ENCODE data around the gene ARFIP1.
"Not testable (repeated sequence)": the region's sequence is repeated elsewhere in the genome, so short reads cannot be mapped to it uniquely, and the experiment has no call there.

Gene ARFIP1

DNA sequence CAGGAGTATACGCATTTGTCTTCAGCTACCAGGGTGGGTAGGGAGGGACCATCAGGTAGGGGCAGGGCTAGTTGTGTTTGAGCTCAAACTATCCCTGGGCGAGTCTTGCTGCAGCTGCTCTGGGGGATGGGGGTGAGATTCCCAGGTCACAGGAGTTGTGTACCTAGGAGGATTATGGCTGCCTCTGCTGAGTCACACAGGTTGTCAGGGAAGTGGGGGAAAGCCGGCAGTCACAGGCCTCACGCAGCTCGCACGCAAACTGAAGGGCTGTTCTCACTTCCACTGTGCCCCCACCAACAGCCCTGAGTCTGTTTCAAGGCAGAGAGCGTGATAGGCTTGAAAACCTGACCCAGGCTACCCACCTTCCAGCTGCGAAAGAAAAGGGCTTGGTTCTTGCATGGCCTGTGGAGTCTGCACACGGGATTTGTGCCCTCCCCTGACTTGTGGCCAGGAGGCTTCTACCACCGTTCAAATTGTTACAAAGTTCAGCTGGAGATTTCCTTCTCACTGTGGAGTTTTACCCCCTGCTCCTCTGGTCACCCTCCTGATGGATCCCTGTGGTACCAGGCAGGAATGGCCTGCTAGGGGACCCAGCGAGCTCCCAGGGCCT lies 63.8 kb downstream of the ARFIP1 start:
- no peak for DNase-seq (ENCODE audit: low read depth in 2 of 2)

DNA sequence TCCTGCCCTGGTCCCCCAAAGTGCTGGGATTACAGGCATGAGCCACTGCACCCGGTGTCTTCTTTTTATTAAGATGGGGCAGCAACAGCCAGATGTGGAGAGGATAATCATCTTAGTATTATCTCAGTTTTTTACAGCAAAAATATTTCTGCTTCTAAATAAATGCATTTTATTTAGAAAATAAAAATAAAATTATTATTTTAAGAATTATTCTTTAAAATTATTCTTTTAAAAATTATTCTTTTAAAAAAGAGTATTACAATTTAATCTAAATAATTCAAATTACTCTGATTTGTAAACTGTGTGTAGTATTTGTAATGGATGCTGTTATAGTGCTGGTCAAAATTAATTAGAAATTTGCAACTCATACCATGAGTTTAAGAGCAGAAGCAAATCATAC lies 67.6 kb downstream of the ARFIP1 start:
- DNase-seq (ENCODE audit: low read depth in 2 of 2), result no peak

GRCh38 chr4:152848508-152848907 lies 68.8 kb downstream of the ARFIP1 start:
- no peak for DNase-seq (ENCODE audit: low read depth in 2 of 2)

- DNase-seq (ENCODE audit: low read depth in 2 of 2), result no peak
Observed at GRCh38 chr4:152849350-152849749, 69.6 kb downstream of the ARFIP1 start.

GRCh38 chr4:152850377-152850776 lies 70.6 kb downstream of the ARFIP1 start:
- DNase-seq (ENCODE audit: low read depth in 2 of 2), result no peak

DNA sequence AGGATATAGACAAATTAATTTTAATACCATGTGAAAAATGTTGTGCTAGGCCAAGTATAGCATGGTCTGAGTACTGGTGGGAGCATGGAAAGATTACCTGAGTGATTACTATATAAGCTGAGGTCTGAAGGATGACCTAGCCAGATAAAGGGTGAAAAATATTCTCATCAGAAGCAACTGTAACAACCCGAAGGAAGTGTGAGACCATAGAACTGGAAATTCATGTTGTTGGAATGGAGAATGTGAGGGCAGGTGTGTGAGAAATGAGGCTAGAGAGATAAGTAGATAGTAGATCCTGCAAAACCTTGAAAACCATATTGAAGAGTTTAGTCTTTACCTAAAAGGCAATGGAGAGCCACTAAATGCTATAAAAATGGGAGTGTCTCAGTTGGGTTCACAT lies 71.5 kb downstream of the ARFIP1 start:
- DNase-seq (ENCODE audit: low read depth in 2 of 2), result no peak

GRCh38 chr4:152853293-152853692 lies 73.5 kb downstream of the ARFIP1 start:
- no peak for DNase-seq (ENCODE audit: low read depth in 2 of 2)

DNA sequence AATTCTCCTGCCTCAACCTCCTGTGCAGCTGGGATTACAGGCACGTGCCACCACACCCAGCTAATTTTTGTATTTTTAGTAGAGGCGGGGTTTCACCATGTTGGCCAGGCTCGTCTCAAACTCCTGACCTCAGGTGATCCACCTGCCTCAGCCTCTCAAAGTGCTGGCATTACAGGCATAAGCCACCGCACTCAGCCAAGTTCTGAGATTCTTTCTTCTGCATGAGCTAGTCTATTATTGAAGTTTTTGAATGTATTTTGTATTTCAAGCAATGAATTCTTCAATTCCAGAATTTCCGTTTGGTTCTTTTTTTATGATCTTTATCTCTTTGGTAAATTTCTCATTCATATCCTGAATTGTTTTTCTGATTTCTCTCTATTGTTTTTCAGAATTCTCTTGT lies 74.3 kb downstream of the ARFIP1 start:
- not testable (repeated sequence) for DNase-seq (ENCODE audit: low read depth in 2 of 2)

DNA sequence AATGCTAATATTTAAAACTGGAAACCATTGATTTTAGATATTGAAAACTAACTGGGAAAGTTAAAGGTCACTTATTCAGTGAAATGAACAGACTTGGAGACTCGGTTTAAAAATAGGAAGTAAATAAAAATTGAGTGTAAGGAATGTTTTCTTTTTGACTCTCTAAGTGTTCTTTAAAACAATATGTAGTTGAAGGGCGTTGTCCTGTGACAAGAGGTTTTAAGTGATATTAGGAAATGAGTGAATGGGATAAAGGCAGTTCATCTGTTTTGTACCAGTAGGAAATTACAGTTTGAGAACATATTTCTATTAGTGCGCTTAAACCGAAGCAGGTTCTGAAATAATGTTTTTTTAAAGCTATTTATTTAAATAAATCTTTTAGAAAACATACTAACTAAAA lies 77.2 kb downstream of the ARFIP1 start:
- DNase-seq (ENCODE audit: low read depth in 2 of 2), result no peak

DNA sequence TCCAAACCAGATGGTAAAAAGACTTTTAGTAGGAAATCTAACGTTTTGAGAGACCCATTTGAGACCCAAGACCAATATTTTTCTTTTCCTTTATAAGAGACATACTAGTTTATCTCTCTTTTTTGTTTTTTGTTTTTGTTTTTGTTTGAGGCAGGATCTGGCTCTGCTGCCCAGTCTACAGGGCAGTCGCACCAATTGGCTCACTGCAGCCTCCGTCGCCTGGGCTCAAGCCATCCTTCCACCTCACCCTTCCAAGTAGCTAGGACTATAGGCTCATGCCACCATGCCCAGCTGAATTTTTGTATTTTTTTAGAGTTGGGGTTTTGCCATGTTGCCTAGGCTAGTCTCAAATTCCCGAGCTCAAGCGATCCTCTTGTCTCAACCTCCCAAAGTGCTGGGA lies 79.2 kb downstream of the ARFIP1 start:
- no peak for DNase-seq (ENCODE audit: low read depth in 2 of 2)

DNA sequence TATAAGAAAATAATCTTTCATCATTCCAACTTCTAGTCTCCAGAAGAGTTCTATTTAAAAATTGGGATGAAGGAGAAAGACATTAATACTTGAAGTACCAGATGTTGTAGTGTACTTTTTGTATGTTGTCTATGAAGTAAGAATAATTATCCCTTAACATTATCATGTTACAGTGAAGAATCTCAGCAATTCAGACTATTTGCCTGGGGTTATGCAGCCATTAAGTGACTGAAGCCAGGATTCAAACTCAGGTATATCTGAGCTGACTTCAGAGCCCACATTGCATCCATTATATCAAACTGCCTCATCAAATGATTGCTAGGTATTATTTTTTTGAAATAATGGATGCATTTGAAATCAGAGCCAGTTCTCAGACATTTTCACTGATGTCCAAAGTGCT lies 80.3 kb downstream of the ARFIP1 start:
- no peak for DNase-seq (ENCODE audit: low read depth in 2 of 2)

- DNase-seq (ENCODE audit: low read depth in 2 of 2), result no peak
Observed at GRCh38 chr4:152862608-152863007, 82.9 kb downstream of the ARFIP1 start.

- no peak for DNase-seq (ENCODE audit: low read depth in 2 of 2)
Observed at GRCh38 chr4:152864361-152864760, 84.6 kb downstream of the ARFIP1 start.

GRCh38 chr4:152866432-152866993 lies 86.8 kb downstream of the ARFIP1 start:
- not testable (repeated sequence) for DNase-seq (ENCODE audit: low read depth in 2 of 2)

DNA sequence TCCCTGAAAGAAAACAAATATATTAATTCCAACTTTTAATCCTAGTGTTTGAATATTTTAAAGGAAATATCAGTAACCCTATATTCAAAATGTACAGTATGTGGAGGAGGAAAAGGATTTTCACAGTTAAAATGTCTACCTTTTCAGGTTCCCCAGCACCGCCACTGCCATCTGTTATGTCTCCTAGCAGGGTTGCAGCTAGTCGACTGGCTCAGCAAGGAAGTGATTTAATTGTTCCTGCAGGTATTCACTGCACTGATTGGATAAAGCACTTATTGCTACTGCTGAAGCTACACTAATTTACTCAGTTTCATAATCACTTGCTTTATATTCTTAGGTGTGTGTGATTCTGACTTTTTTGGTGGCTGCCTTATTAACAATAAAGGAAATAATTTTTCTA lies 90.9 kb downstream of the ARFIP1 start:
- DNase-seq (ENCODE audit: low read depth in 2 of 2), result no peak

DNA sequence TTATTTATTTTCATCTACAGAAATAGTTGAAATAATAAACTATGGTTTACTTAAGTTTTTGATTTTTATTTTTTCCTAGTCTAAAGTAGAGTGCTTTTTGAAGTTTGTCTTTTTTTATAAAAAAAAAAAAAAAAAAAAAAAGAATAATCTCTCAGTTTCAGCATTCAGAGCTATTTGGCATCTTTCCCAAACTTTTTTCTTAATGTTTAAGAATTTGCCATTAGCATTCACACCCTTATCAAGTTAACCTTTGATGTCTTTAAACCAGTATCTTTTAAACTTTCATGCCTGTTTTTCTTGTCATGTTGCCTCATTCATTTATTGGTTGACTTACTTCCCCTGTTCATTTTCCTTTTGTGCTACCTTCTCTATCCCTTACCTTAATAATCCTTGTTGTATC lies 95.5 kb downstream of the ARFIP1 start:
- DNase-seq (ENCODE audit: low read depth in 2 of 2), result no peak

GRCh38 chr4:152877868-152878267 lies 98.1 kb downstream of the ARFIP1 start:
- DNase-seq (ENCODE audit: low read depth in 2 of 2), result no peak

DNA sequence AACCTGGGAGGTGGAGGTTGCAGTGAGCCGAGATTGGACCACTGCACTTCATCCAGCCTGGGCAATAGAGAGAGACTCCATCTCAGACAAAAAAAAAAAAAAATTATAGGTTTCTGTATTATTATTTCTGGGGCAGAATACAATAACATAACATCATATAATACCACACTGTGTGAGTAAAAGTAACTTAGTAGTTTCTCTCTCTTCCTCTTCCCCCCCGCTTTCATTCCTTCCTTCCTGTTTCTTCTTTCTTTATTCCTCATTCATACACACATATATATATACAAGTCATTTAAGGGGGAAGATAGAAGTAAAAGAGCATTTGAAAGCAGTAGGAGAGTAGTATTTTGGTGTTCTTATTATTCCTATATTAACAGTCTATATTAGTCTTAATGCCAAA lies 100.5 kb downstream of the ARFIP1 start:
- DNase-seq (ENCODE audit: low read depth in 2 of 2), result no peak

DNA sequence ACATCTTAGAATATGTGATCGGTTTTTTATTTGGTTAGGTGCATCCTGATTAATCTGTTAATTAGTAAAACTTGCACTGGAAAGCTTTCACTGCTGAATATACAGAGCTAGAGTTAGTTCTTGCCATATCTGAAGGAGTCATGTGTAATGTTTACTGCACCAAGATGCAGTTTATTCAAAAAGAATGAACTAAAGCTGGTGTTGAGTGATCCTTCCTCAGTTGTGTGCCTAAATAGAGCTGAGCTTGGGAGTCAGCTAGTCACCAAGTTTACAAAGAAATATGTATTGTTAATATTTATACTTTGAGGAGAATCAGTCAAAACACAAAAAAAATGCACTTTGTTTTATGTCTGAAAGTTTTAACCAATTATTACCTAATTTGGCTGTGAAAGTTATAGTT lies 102.2 kb downstream of the ARFIP1 start:
- no peak for DNase-seq (ENCODE audit: low read depth in 2 of 2)

DNA sequence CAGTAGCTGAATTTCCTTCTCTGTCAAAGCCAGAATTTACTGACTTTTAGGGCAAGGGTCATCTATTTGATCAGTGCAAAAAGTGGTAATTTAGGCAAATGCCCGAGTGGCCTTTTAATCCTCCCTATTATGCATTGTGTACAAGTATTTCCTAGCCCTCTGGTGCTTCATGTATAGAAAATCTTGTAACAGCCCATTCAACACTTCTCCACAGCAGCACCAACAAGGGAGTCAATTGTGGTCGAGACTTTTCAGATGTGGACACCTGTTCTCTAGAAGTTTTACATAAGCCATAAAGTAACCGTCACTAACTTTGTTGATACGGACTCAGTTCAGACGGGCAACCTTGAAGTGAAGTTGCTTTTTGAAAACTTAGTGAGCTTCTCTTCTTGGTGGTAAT lies 105.4 kb downstream of the ARFIP1 start:
- DNase-seq (ENCODE audit: low read depth in 2 of 2), result no peak

DNA sequence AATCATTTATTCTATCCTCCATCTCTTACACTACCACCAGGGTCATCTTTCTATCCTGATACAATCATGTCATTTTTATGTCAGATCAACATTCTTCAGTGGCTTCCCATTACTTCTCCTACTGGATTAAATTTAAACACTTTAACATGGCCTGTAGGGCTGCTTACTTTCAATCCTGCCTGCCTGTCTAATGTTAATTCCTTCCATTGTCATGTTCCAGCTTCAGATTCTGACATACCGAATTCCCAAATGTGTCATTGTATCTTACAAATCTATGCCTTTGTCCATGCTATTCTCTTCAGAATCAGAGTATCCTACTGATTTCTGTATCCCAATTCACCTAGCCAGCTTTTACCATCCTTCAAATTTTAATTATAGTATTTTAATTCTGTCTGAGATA lies 106.4 kb downstream of the ARFIP1 start:
- DNase-seq (ENCODE audit: low read depth in 2 of 2), result no peak

GRCh38 chr4:152887981-152888380 lies 108.2 kb downstream of the ARFIP1 start:
- no peak for DNase-seq (ENCODE audit: low read depth in 2 of 2)

GRCh38 chr4:152892974-152893373 lies 113.2 kb downstream of the ARFIP1 start:
- no peak for DNase-seq (ENCODE audit: low read depth in 2 of 2)

DNA sequence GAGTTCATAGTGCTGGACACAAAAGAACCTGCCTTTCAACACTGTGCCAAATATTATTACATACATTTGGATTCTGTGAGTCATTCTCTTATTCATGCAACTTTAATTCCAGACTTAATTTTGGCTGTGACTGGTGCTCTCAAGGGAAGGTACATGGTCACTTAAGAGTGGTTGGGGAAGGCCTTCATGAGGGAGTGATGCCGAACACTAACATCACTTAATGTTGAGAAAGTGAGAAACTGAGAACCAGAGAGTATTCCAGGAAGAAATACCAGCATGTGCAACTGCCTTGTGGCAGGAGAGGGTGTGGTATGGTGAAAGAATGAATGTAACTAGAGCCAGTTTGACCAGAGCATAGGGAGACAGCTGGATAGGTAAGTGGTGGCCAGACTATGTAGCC lies 114.9 kb downstream of the ARFIP1 start:
- DNase-seq (ENCODE audit: low read depth in 2 of 2), result peak; percentile 33 to 34

Measured in fibroblast of skin of left biceps (primary cell).